CD14-positive monocyte (primary cell): ENCODE measurements around the gene GPC1. TPM values are rescaled to one million over a fixed set of nuclear protein-coding genes. Genes with fewer than 3 reads are reported as not detected.

Experiments used
- DNase-seq, 3 donors: peaks; one replicate each; pipeline ENCODE4 v3.0.0-alpha.2; 2011 to 2022
- H2AFZ ChIP-seq: 2 replicates; pipeline ENCODE4 v1.6.0; 2012; ENCODE audit warnings: mild to moderate bottlenecking, low read depth, low read length, inconsistent platforms; ENCODE audit not compliant: insufficient read depth, poor library complexity, severe bottlenecking
- H3K27ac ChIP-seq, 2 donors: 1 replicate in 1 of 2; 2 replicates in 1 of 2; pipeline ENCODE4 v1.5.1; 2012 to 2013; ENCODE audit warnings: low read length in 2 of 2, control low read depth in 1 of 2, inconsistent platforms in 1 of 2, low read depth in 1 of 2, mild to moderate bottlenecking in 1 of 2
- H3K27me3 ChIP-seq, 2 donors: one replicate each; pipeline versions ENCODE4 v1.6.0 to v1.6.1; 2011 to 2013; ENCODE audit warnings: low read length in 2 of 2; ENCODE audit not compliant: control insufficient read depth in 2 of 2, insufficient read depth in 2 of 2
- H3K36me3 ChIP-seq, 2 donors: replicated peaks in 1 of 2; 1 replicate in 1 of 2; 2 replicates in 1 of 2; pipeline versions ENCODE4 v1.5.1 to v1.6.1; 2012 to 2013; ENCODE audit warnings: low read length in 2 of 2, control low read depth in 1 of 2, inconsistent platforms in 1 of 2, mild to moderate bottlenecking in 1 of 2; ENCODE audit not compliant: insufficient read depth in 2 of 2, control insufficient read depth in 1 of 2
- H3K4me1 ChIP-seq, 2 donors: 1 replicate in 1 of 2; 2 replicates in 1 of 2; pipeline versions ENCODE4 v1.5.1 to v1.6.1; 2012 to 2013; ENCODE audit warnings: low read length in 2 of 2, control low read depth in 1 of 2, inconsistent platforms in 1 of 2, mild to moderate bottlenecking in 1 of 2, moderate library complexity in 1 of 2; ENCODE audit not compliant: insufficient read depth in 2 of 2, control insufficient read depth in 1 of 2
- H3K4me2 ChIP-seq: replicated peaks from 2 replicates; pipeline ENCODE3; 2012; ENCODE audit warnings: low read length, moderate library complexity, mild to moderate bottlenecking; ENCODE audit not compliant: poor library complexity, severe bottlenecking; ENCODE audit errors: extremely low read depth
- H3K4me3 ChIP-seq, 3 experiments: fragments of 200-600 bp in 1 of 3; sonication (generic) in 1 of 3; replicated peaks in 1 of 3; 1 replicate in 2 of 3; 2 replicates in 1 of 3; pipeline ENCODE4 v1.5.1; 2011 to 2013; ENCODE audit warnings: low read length in 3 of 3, mild to moderate bottlenecking in 3 of 3, control low read depth in 2 of 3, low read depth in 2 of 3, inconsistent platforms in 1 of 3, moderate library complexity in 1 of 3
- H3K79me2 ChIP-seq: 2 replicates; pipeline ENCODE4 v1.6.0; 2012; ENCODE audit warnings: mild to moderate bottlenecking, control low read depth, inconsistent platforms, low read length, moderate library complexity; ENCODE audit not compliant: insufficient read depth
- H3K9ac ChIP-seq: 2 replicates; pipeline ENCODE4 v1.6.0; 2017; ENCODE audit warnings: low read length, mild to moderate bottlenecking; ENCODE audit not compliant: insufficient read depth, poor library complexity, severe bottlenecking
- H3K9me3 ChIP-seq, 2 donors: replicated peaks in 1 of 2; 1 replicate in 1 of 2; 2 replicates in 1 of 2; pipeline versions ENCODE4 v1.5.1 to v1.6.1; 2012 to 2013; ENCODE audit warnings: low read length in 2 of 2, control low read depth in 1 of 2; ENCODE audit not compliant: control insufficient read depth in 1 of 2, insufficient read depth in 1 of 2
- H4K20me1 ChIP-seq: 2 replicates; pipeline ENCODE4 v1.6.0; 2012; ENCODE audit warnings: mild to moderate bottlenecking, low read length, control low read depth, moderate library complexity; ENCODE audit not compliant: insufficient read depth
- H3K27ac Mint-ChIP-seq, 7 donors: one replicate each; pipeline ENCODE4 v1.8.0; 2020; ENCODE audit warnings: mild to moderate bottlenecking in 7 of 7, mixed read lengths in 7 of 7, moderate library complexity in 6 of 7, inconsistent platforms in 2 of 7
- H3K27me3 Mint-ChIP-seq, 3 donors: one replicate each; pipeline ENCODE4 v1.8.0; 2021 to 2022; ENCODE audit warnings: low read depth in 3 of 3, mild to moderate bottlenecking in 3 of 3, mixed read lengths in 3 of 3, moderate library complexity in 3 of 3, inconsistent platforms in 1 of 3
- H3K36me3 Mint-ChIP-seq, 2 donors: one replicate each; pipeline ENCODE4 v1.8.0; 2020; ENCODE audit warnings: mixed read lengths in 2 of 2, inconsistent platforms in 1 of 2, mild to moderate bottlenecking in 1 of 2
- H3K4me1 Mint-ChIP-seq: one replicate; pipeline ENCODE4 v1.8.0; 2020; ENCODE audit warnings: mild to moderate bottlenecking, mixed read lengths
- H3K4me3 Mint-ChIP-seq, 2 donors: one replicate each; pipeline ENCODE4 v1.8.0; 2020; ENCODE audit warnings: mild to moderate bottlenecking in 2 of 2, mixed read lengths in 2 of 2, moderate library complexity in 1 of 2
- H3K9me3 Mint-ChIP-seq, 7 donors: one replicate each; pipeline ENCODE4 v1.8.0; 2020 to 2022; ENCODE audit warnings: mixed read lengths in 7 of 7, mild to moderate bottlenecking in 6 of 7, moderate library complexity in 6 of 7, inconsistent platforms in 2 of 7
- WGBS: methylation state at CpG from one replicate; pipeline ENCODE4 v1.1.5; 2013; ENCODE audit warnings: missing lambda C conversion rate; ENCODE audit not compliant: insufficient coverage; 5-methylcytosine and 5-hydroxymethylcytosine counted together
- intact Hi-C, 2 donors: fragments of 100-400 bp; cut with micrococcal nuclease; formaldehyde crosslinking; loops; one replicate each; pipeline versions ENCODE4 v1.15.0 to v1.15.1; 2023
- polyA plus RNA-seq, 3 donors: library from polyadenylated mRNA; depleted of rRNA in 1 of 3; unstranded in 2 of 3; stranded (reverse) in 1 of 3; fragments of 300-500 nt in 2 of 3; fragments of >200 nt in 1 of 3; fragmentation: Illumina TruSeq in 2 of 3; gene quantifications; 1 replicate in 2 of 3; 2 replicates in 1 of 3; pipeline ENCODE4 v1.2.3, GENCODE V29; 2012 to 2021
- TF ChIP-seq, protein P1 (sequence below): fragments of 200-600 bp; IDR thresholded peaks from one replicate; pipeline ENCODE4 v1.8.0; 2022; ENCODE audit warnings: antibody characterized with exemption, mild to moderate bottlenecking

The GPC1 gene
- polyA plus RNA-seq, 3 donors, result 0.08 TPM; not detected in 2

DNA sequence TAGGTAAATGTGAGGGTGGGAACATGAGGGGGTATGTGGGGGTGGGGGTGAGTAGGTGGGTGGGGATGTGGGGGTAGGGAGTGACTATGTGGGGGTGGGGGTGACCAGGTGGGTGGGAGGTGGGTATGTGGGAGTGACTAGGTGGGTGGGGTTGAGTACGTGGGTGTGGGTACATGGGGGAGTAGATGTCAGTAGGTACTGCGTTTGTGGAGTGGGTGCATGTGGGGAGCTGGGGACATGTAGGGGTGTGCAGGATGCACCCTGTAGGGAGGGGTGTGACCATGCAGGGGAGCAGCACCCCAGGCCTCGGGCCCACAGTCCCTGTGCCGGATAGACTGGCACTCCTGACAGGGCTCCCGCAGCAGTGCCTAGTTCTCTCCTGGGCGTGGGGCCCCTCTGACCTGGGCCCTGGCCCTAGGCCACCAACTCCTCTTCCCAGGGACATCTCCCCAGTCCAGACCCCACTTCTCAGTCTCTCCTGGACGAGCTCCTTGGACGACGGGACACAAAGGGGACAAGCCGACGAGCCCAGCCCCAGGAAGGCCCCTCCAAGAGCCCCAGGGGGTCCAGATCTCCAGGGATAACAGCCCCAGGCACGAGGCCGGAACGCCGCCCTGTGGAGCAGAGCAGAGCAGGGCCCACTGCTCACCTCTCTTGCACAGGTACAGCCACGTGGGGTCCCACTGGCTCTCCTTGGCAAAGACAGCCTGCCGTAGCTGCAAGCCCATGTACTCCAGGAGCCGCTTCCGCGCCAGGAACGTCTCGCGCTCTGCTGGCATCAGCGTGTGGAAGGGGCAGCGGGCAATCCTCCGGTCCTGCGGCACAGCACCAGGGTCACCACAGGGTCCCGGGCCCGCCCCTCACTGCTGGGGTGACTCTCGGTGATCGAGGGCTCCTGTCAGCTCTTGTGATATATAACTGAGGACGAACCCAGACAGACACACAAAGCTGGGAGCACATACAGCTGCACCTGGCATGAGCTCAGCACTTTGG is 64.1 kb downstream of the GPC1 start:
- 98% methylated on average over 32 of the region's 32 CpGs for WGBS
- Histone ChIP-seq H3K9me3 (peaks cover under 1 to 1% of the 10 kb centered on the region in 2 donors), H4K20me1 (no peaks in the 10 kb centered on the region), H3K79me2 (no peaks in the 10 kb centered on the region), H3K9ac (no peak overlapping the region), H2AFZ (no peak overlapping the region), H3K4me2 (no peak overlapping the region), H3K36me3 (peaks cover 9 to 35% of the 10 kb centered on the region in 2 donors), H3K27ac (no peak overlapping the region), H3K4me3 (no peak overlapping the region), H3K27me3 (no peaks in the 10 kb centered on the region), H3K4me1 (no peaks in the 10 kb centered on the region)
- no peak for DNase-seq
- Mint-ChIP-seq H3K4me3 (no peak overlapping the region), H3K4me1 (no peaks in the 10 kb centered on the region), H3K27me3 (no peaks in the 10 kb centered on the region), H3K27ac (no peak overlapping the region), H3K9me3 (peaks cover 3 to 10% (median 5%) of the 10 kb centered on the region in 7 donors), H3K36me3 (peaks cover 47 to 65% of the 10 kb centered on the region in 2 donors)
- intact Hi-C loops, result no loop called here
- TF ChIP-seq, protein P1, sequence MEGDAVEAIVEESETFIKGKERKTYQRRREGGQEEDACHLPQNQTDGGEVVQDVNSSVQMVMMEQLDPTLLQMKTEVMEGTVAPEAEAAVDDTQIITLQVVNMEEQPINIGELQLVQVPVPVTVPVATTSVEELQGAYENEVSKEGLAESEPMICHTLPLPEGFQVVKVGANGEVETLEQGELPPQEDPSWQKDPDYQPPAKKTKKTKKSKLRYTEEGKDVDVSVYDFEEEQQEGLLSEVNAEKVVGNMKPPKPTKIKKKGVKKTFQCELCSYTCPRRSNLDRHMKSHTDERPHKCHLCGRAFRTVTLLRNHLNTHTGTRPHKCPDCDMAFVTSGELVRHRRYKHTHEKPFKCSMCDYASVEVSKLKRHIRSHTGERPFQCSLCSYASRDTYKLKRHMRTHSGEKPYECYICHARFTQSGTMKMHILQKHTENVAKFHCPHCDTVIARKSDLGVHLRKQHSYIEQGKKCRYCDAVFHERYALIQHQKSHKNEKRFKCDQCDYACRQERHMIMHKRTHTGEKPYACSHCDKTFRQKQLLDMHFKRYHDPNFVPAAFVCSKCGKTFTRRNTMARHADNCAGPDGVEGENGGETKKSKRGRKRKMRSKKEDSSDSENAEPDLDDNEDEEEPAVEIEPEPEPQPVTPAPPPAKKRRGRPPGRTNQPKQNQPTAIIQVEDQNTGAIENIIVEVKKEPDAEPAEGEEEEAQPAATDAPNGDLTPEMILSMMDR, result no peak

GRCh38 chr2:240500561-240501423 is 65.3 kb downstream of the GPC1 start:
- H3K9me3 Mint-ChIP-seq, result peaks cover 0 to 3% (median 0%) of the 10 kb centered on the region in 7 donors
- Histone ChIP-seq H3K9ac (no peak overlapping the region), H2AFZ (no peak overlapping the region), H4K20me1 (no peaks in the 10 kb centered on the region), H3K4me3 (no peak overlapping the region), H3K36me3 (peaks cover 9 to 34% of the 10 kb centered on the region in 2 donors), H3K79me2 (no peaks in the 10 kb centered on the region), H3K27ac (no peak overlapping the region), H3K9me3 (no peaks in the 10 kb centered on the region), H3K4me2 (no peak overlapping the region), H3K27me3 (no peaks in the 10 kb centered on the region), H3K4me1 (no peaks in the 10 kb centered on the region)
- intact Hi-C loops, result no loop called here
- H3K36me3 Mint-ChIP-seq, result peaks cover 48 to 64% of the 10 kb centered on the region in 2 donors
- over 99% methylated on average over 18 of the region's 24 CpGs for WGBS
- no peak overlapping the region for H3K27ac Mint-ChIP-seq
- no peaks in the 10 kb centered on the region for H3K4me1 Mint-ChIP-seq
- H3K27me3 Mint-ChIP-seq, result no peaks in the 10 kb centered on the region
- H3K4me3 Mint-ChIP-seq, result no peak overlapping the region
- TF ChIP-seq, protein P1, result no peak
- no peak for DNase-seq
